Measurements from ENCODE around the gene CHST11.

GRCh38 chr12:104630230-104630670, 173.5 kb downstream of the CHST11 start:
- TF ChIP-seq CTCF (IDR thresholded peaks at IDR 0.05; ENCODE audit: borderline replicate concordance, extremely low read depth, low read length, poor library complexity, severe bottlenecking) (no peak), EZH2 (IDR thresholded peaks at IDR 0.05; ENCODE audit: borderline replicate concordance, low read depth, low read length, severe bottlenecking) (no peak)

Data from DND-41 (cell line).